Chondrocyte (in vitro differentiated cells): ENCODE data around the gene ZNF235. TPM values are rescaled to one million over a fixed set of nuclear protein-coding genes. Genes with fewer than 3 reads are reported as not detected.

Experiments
- DNase-seq: peaks from one replicate; pipeline ENCODE4 v3.0.0; 2021; ENCODE audit warnings: mixed read lengths, low spot score
- H3K27ac Mint-ChIP-seq: one replicate; pipeline ENCODE4 v1.8.0; 2021; ENCODE audit warnings: mild to moderate bottlenecking, moderate library complexity, mixed read lengths; ENCODE audit not compliant: unreplicated experiment
- H3K27me3 Mint-ChIP-seq: 2 replicates; pipeline ENCODE4 v1.8.0; 2021; ENCODE audit warnings: low read depth, mixed read lengths
- H3K36me3 Mint-ChIP-seq: 2 replicates; pipeline ENCODE4 v1.8.0; 2021; ENCODE audit warnings: low read depth, mixed read lengths
- H3K4me1 Mint-ChIP-seq: 2 replicates; pipeline ENCODE4 v1.8.0; 2021; ENCODE audit warnings: low read depth, mild to moderate bottlenecking, mixed read lengths
- H3K4me3 Mint-ChIP-seq: one replicate; pipeline ENCODE4 v1.8.0; 2021; ENCODE audit warnings: mild to moderate bottlenecking, moderate library complexity, mixed read lengths; ENCODE audit not compliant: unreplicated experiment
- H3K9me3 Mint-ChIP-seq: 2 replicates; pipeline ENCODE4 v1.8.0; 2021; ENCODE audit warnings: low read depth, mixed read lengths
- CTCF ChIP-seq: fragments of 200-600 bp; sonication (generic); IDR thresholded peaks from 2 replicates; pipeline ENCODE4 v1.5.0; 2021; ENCODE audit warnings: antibody characterized with exemption, mild to moderate bottlenecking, moderate library complexity
- total RNA-seq: library from RNA; stranded (reverse); gene quantifications from 3 replicates; pipeline ENCODE4 v1.2.1, GENCODE V29; 2021

The ZNF235 gene
- total RNA-seq, 1 donor from 2014 or later = 7.4 TPM

GRCh38 chr19:44280916-44281315 is 23.9 kb downstream of the ZNF235 start:
- H3K4me3 Mint-ChIP-seq = no peak overlapping the region
- H3K36me3 Mint-ChIP-seq = peaks cover 11% of the 10 kb centered on the region
- DNase-seq = no peak
- H3K27ac Mint-ChIP-seq = no peak overlapping the region
- H3K27me3 Mint-ChIP-seq = no peaks in the 10 kb centered on the region
- TF ChIP-seq CTCF = no peak
- H3K9me3 Mint-ChIP-seq = peaks cover 26% of the 10 kb centered on the region
- no peaks in the 10 kb centered on the region for H3K4me1 Mint-ChIP-seq

- no peaks in the 10 kb centered on the region for H3K27me3 Mint-ChIP-seq
- TF ChIP-seq CTCF = no peak
- no peak overlapping the region for H3K4me3 Mint-ChIP-seq
- H3K9me3 Mint-ChIP-seq = peaks cover 49% of the 10 kb centered on the region
- H3K36me3 Mint-ChIP-seq = peaks cover 30% of the 10 kb centered on the region
- no peak for DNase-seq
- no peak overlapping the region for H3K27ac Mint-ChIP-seq
- H3K4me1 Mint-ChIP-seq = no peaks in the 10 kb centered on the region
Observed at GRCh38 chr19:44278181-44278690, 26.6 kb downstream of the ZNF235 start.

- H3K4me1 Mint-ChIP-seq = no peaks in the 10 kb centered on the region
- H3K27me3 Mint-ChIP-seq = no peaks in the 10 kb centered on the region
- H3K9me3 Mint-ChIP-seq = peaks cover 52% of the 10 kb centered on the region
- H3K36me3 Mint-ChIP-seq = peaks cover 35% of the 10 kb centered on the region
- DNase-seq = no peak
- no peak overlapping the region for H3K4me3 Mint-ChIP-seq
- no peak overlapping the region for H3K27ac Mint-ChIP-seq
- no peak for TF ChIP-seq CTCF
Observed at GRCh38 chr19:44277331-44277730, 27.5 kb downstream of the ZNF235 start.

- H3K27me3 Mint-ChIP-seq = no peaks in the 10 kb centered on the region
- no peak for DNase-seq
- peaks cover 20% of the 10 kb centered on the region for H3K36me3 Mint-ChIP-seq
- TF ChIP-seq CTCF = no peak
- peaks cover 19% of the 10 kb centered on the region for H3K4me1 Mint-ChIP-seq
- peak overlapping the region; percentile 82 for H3K4me3 Mint-ChIP-seq
- peak overlapping the region; percentile 77 for H3K27ac Mint-ChIP-seq
- H3K9me3 Mint-ChIP-seq = peaks cover 21% of the 10 kb centered on the region
Observed at GRCh38 chr19:44260695-44261446, 44.0 kb downstream of the ZNF235 start.

GRCh38 chr19:44260343-44260681 is 44.5 kb downstream of the ZNF235 start:
- Mint-ChIP-seq H3K4me1 (peaks cover 19% of the 10 kb centered on the region), H3K9me3 (peaks cover 27% of the 10 kb centered on the region), H3K36me3 (peaks cover 22% of the 10 kb centered on the region), H3K27me3 (no peaks in the 10 kb centered on the region), H3K4me3 (peak overlapping the region; percentile 82), H3K27ac (peak overlapping the region; percentile 77)
- DNase-seq = no peak
- TF ChIP-seq CTCF = no peak
